GOT3 (cell line): ENCODE measurements around the gene RNF34.

Experiments
- DNase-seq: peaks from one replicate; lab custom pipeline; 2025; ENCODE audit warnings: mixed read lengths; lab: John Stamatoyannopoulos, UW

RNF34 gene

DNA sequence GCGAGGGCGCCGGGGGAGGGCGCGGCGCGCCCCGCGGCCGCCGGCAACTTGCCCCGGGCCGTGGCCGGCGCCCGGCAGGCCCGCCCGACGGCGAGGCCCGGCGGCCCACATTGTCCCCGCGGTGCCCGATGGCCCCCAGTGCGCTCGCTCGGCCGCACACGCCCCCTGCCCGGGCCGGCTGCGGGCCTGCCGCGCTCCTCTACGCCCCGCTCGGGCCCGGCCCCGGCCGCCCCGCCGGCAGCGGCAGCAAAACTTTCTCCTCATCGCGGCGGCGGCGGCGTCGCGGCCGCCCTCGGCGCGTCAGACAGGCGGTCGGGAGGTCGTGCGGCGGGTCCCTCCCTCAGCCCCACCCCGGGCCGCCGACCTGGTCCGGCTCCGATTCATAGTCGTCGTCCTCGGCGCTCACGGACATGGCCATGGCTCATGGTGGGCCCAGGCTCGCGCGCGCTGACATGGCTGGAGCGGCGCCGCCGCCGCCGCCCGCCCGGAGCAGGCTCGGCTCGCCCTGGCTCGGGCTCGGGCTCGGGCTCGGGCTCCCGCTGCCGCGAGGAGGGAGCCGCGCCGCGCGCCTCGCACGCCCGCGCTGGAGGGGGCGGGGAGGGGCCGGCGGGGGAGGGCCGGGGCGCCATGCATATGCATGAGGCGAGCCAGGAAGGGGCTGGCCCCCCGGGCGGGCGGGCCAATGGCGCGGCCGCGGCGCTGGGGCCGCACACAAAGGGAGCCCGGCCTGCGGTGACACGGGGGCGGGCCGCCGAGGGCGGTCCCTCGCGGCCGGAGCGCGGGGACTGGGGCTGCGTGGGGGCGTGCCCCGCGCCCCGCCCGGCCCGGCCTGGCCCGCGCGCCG lies 67.1 kb downstream of the RNF34 start:
- peak; percentile 68 for DNase-seq

DNA sequence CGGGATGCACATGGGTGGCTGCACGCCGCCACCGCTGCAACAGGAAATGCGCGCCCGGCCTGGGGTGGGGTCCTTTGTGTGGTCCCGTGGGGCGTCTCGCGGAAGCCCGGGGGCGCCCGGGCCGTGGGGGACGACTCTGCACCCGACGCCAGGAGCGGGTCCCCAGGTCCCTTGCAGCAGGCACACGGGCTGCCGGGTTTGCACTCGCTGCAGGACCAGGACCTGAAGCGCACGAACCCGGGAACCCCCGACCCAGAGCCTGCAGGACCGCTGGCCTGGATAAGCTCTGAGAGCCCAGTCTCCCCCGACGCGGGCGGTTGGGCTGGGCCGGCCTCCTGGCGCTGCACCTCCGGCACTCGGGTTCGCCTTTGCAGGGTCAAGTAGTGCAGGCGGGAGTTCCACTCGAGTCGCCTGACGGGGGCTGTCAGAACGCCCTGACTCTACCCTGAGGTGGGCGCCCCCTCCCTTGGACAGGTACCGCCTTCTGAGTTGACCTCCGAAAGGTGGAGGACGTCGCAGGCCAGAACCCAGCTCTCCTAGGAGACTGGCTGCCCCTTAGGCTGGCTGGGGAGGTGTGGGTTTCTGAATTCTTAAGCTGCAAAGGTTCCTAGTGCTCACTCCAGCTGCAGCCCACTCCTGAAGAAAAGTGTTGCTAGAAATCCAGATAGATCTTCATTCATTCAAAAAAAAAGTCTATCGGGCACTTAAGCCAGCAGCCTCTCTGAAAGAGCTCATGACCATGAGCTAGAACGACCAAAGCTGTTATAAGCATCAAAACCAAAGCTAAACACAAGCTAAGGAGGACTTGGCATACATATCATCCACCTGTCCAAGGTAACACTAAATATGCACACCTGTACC lies 68.0 kb downstream of the RNF34 start:
- peak; percentile 16 for DNase-seq

DNA sequence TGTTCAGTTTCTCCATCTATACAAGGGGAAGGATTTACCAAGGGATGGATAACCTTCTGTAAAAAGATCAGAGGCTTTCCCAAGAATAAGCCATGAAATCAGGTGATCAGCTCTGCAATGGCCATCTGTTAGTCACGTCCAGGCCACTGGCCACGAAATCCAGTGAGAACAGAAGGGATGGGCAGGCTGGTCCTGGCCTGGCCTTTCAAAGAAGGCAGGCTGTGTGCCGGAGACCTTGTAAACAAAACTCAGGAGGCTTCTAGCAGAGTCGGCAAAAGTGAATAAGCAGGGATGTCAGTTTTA lies 68.5 kb downstream of the RNF34 start:
- DNase-seq, result no peak

DNA sequence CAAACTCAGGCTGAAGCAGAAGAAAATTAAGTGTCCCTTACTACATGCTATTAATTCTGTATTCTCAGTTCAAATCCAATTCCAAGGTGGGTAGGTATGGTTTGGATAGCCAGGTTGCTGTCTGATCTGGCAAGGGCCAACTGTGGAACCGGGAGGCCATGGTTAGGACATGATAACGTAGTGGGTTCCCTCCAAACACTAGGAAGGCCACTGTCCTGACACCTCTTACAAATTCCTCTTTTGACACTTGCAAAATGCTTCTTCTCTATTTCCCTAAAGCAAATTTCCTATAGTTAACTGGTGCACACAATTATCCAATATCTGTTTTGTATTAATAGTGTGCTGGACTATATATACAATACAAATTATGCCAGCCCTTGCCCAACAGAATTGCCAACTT lies 70.8 kb downstream of the RNF34 start:
- no peak for DNase-seq

DNA sequence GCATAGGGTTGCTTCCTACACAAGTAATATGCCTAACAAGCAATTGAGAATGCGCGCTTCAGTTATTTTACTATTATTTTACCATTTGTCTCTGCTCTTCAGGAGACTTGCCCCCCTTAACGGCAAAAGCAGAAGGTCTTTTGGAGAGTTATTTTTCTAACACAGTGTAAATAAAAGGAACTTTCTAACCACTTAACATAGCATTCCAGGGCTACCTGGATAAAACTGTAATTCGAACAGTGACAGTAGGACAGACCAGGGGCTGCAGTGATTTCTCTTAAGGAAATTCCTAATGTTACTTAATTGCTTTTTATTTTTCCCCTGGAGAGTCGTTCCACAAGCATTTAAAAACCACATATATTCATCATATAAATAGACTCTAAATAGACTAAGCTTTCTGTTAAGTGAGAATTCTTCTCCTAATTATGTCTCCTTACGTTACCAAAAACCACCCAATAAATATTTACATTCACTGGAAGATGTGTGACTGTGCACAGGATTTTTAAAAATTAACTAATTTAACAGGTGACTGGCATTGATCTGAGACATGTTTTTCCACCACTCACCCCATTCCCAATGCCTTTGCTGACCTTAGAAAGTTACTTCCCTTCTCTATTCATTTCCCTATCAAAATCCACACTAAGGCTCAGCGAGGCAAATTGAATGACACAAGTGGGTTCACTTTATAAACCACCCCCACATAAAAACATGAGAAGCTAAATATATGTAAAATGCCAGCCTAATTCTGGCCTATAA lies 72.4 kb downstream of the RNF34 start:
- DNase-seq, result no peak
